ENCODE data around the gene TMEM52B. TPM values are rescaled to one million over a fixed set of nuclear protein-coding genes. Genes with fewer than 3 reads are reported as not detected.
A peak's percentile ranks its signal among the peaks of the same experiment; 100 is the strongest.

The TMEM52B gene
- total and polyA plus RNA-seq, 4 donors: 0.83 to 2.3 (median 1.8) TPM

DNA sequence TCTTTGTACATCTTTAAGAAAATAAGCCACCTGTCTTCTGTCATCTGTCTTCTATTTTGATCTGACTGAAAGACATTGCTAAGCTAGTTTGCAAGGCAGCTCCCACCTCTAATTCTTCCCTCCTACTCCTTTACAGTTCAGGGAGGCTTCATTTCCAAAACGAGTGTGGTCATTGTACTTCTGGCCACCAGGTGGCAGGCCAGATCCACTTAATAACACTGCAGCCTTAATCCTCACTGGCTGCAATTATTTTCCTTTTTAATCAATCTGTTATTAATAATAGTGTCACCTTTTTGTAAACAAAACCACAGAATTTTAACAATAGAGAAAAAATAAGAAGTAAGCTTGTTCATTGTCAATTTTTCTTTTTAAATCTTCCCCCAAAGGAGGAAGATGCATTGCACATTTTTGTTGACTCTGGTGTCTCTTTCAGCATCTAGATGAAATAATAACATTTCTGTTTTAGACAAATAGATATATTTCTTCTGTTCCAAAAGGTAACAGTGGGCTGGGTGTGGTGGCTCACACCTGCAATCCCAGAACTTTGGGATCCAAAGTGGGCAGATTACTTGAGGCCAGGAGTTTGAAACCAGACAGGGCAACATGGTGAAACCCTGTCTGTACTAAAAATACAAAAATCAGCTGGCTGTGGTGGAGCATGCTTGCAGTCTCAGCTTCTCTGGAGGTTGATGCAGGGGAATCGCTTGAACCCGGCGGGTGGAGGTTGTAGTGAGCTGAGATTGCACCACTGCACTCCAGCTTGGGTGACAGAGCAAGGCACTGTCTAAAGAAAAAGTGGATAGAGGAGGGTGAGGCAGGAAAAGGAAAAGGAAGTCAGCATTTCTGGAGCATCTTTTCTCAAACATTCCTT is 57.2 kb downstream of the TMEM52B start:
- peak; percentile 85 for TF ChIP-seq CTCF (IDR thresholded peaks at IDR 0.05; ENCODE audit: control extremely low read depth, extremely low read depth)
- Histone ChIP-seq H3K9ac (ENCODE audit: insufficient read depth in 1 of 2, low read length in 2 of 2) (no peak overlapping the region), H3K27ac (ENCODE audit: low read depth in 1 of 2, low read length in 1 of 2) (no peak overlapping the region), H3K4me3 (no peak overlapping the region), H3K9me3 (ENCODE audit: control insufficient read depth in 4 of 4, insufficient read depth in 3 of 4, low read length in 3 of 4) (no peaks in the 10 kb centered on the region), H3K4me1 (ENCODE audit: control insufficient read depth in 5 of 5, insufficient read depth in 5 of 5, low read length in 5 of 5) (peaks cover 0 to 12% (median 0%) of the 10 kb centered on the region in 5 donors), H3K27me3 (ENCODE audit: control insufficient read depth in 3 of 3, insufficient read depth in 3 of 3, low read length in 2 of 3) (no peaks in the 10 kb centered on the region), H3K36me3 (ENCODE audit: control insufficient read depth in 4 of 4, insufficient read depth in 4 of 4, low read length in 4 of 4) (no peaks in the 10 kb centered on the region)
- ATAC-seq (ENCODE audit: insufficient read depth, low FRiP score) (peak; percentile 82), DNase-seq (peak; percentile 25 to 57 (median 56))
- WGBS, 2 donors: 26 to 47% methylated on average over 4 of the region's 4 CpGs

- Histone ChIP-seq H3K9me3 (ENCODE audit: control insufficient read depth in 4 of 4, insufficient read depth in 3 of 4, low read length in 3 of 4) (no peaks in the 10 kb centered on the region), H3K4me3 (no peak overlapping the region), H3K27ac (ENCODE audit: low read depth in 1 of 2, low read length in 1 of 2) (no peak overlapping the region), H3K27me3 (ENCODE audit: control insufficient read depth in 3 of 3, insufficient read depth in 3 of 3, low read length in 2 of 3) (no peaks in the 10 kb centered on the region), H3K36me3 (ENCODE audit: control insufficient read depth in 4 of 4, insufficient read depth in 4 of 4, low read length in 4 of 4) (no peaks in the 10 kb centered on the region), H3K4me1 (ENCODE audit: control insufficient read depth in 5 of 5, insufficient read depth in 5 of 5, low read length in 5 of 5) (peaks cover 0 to 13% (median 0%) of the 10 kb centered on the region in 5 donors), H3K9ac (ENCODE audit: insufficient read depth in 1 of 2, low read length in 2 of 2) (no peak overlapping the region)
- ATAC-seq (ENCODE audit: insufficient read depth, low FRiP score) (no peak), DNase-seq (no peak)
- WGBS, 2 donors: 97 to 98% methylated on average over 1 of the region's 1 CpG
- no peak for TF ChIP-seq CTCF (IDR thresholded peaks at IDR 0.05; ENCODE audit: control extremely low read depth, extremely low read depth)
Measured at GRCh38 chr12:10236720-10237119, 57.9 kb downstream of the TMEM52B start.

- Histone ChIP-seq H3K4me3 (no peak overlapping the region), H3K9me3 (ENCODE audit: control insufficient read depth in 4 of 4, insufficient read depth in 3 of 4, low read length in 3 of 4) (no peaks in the 10 kb centered on the region), H3K27me3 (ENCODE audit: control insufficient read depth in 3 of 3, insufficient read depth in 3 of 3, low read length in 2 of 3) (no peaks in the 10 kb centered on the region), H3K4me1 (ENCODE audit: control insufficient read depth in 5 of 5, insufficient read depth in 5 of 5, low read length in 5 of 5) (peaks cover 0 to 13% (median 0%) of the 10 kb centered on the region in 5 donors), H3K36me3 (ENCODE audit: control insufficient read depth in 4 of 4, insufficient read depth in 4 of 4, low read length in 4 of 4) (no peaks in the 10 kb centered on the region), H3K27ac (ENCODE audit: low read depth in 1 of 2, low read length in 1 of 2) (no peak overlapping the region), H3K9ac (ENCODE audit: insufficient read depth in 1 of 2, low read length in 2 of 2) (no peak overlapping the region)
- WGBS, 2 donors: 87 to 91% methylated on average over 1 of the region's 1 CpG
- no peak for TF ChIP-seq CTCF (IDR thresholded peaks at IDR 0.05; ENCODE audit: control extremely low read depth, extremely low read depth)
- peak in 2 of 3 donors; percentile 55 to 74 for DNase-seq
- ATAC-seq (ENCODE audit: insufficient read depth, low FRiP score): no peak
Measured at GRCh38 chr12:10238526-10238925, 59.7 kb downstream of the TMEM52B start.
